AG04450 (cell line): Measurements from ENCODE around the gene ACO2. TPM values are rescaled to one million over a fixed set of nuclear protein-coding genes. Genes with fewer than 3 reads are reported as not detected.

ENCODE experiments used
- CTCF ChIA-PET: fragments of 300-600, 350-600 bp; formaldehyde crosslinking; extraction: SDS; loops from one replicate; lab custom pipeline; 2022; ENCODE audit warnings: antibody characterized with exemption, inconsistent platforms; lab: Charles Lee
- POLR2A ChIA-PET: fragments of 350-600 bp; formaldehyde crosslinking; extraction: SDS; loops from one replicate; lab custom pipeline; 2021; ENCODE audit warnings: antibody characterized with exemption, inconsistent platforms; lab: Yijun Ruan, JAX
- DNase-seq: peaks from one replicate; pipeline ENCODE4 v3.0.0-alpha.2; 2011; ENCODE audit warnings: low read depth, low spot score
- H3K27ac ChIP-seq: one replicate; pipeline ENCODE4 v1.5.1; 2012; ENCODE audit warnings: low read depth, low read length, control low read depth
- H3K27me3 ChIP-seq: one replicate; pipeline ENCODE4 v1.6.0; 2012; ENCODE audit warnings: low read length; ENCODE audit not compliant: control insufficient read depth, insufficient read depth
- H3K4me3 ChIP-seq: 2 replicates; pipeline ENCODE4 v1.5.1; 2011; ENCODE audit warnings: mild to moderate bottlenecking, low read depth, low read length, control low read depth
- H3K9me3 ChIP-seq: 2 replicates; pipeline ENCODE4 v1.5.1; 2012; ENCODE audit warnings: low read length; ENCODE audit not compliant: control insufficient read depth, insufficient read depth
- CTCF ChIP-seq: IDR thresholded peaks from 2 replicates; pipeline ENCODE4 v1.5.1; 2011; ENCODE audit warnings: low read depth, low read length, control low read depth, inconsistent platforms
- polyA minus RNA-seq: library from RNA; depleted of rRNA, polyadenylated mRNA; stranded (reverse); fragments of >200 nt; gene quantifications from 2 replicates; pipeline ENCODE4 v1.2.3, GENCODE V29; 2011; rRNA and poly(A)+ RNA removed
- polyA plus RNA-seq: library from polyadenylated mRNA; depleted of rRNA; stranded (reverse); fragments of >200 nt; gene quantifications from 2 replicates; pipeline ENCODE4 v1.2.3, GENCODE V29; 2011; rRNA removed

ACO2 gene
- 32.2 and 44.4 TPM in 2 replicates for polyA plus RNA-seq
- polyA minus RNA-seq: 34.1 and 49.3 TPM in 2 replicates

- Histone ChIP-seq H3K9me3 (no peaks in the 10 kb centered on the region; the same call in 1 of the 2 replicates), H3K27ac (peak within 1 kb of the TSS; percentile 86), H3K4me3 (peak within 1 kb of the TSS; percentile 98), H3K27me3 (no peaks in the 10 kb centered on the region)
- no peak for TF ChIP-seq CTCF
- peak; percentile 93 for DNase-seq
- ChIA-PET CTCF (interaction anchor here (0.5 to 3.0 kb wide), 3 partner anchors 49 to 66 kb away, joined by 3 to 15 read pairs (median 12); no protein-coding TSS in a partner anchor), POLR2A (interaction anchor here (0.5 to 2.6 kb wide), 21 partner anchors 9 to 612 kb away, joined by 3 to 24 read pairs (median 5); partner anchors contain the start of genes DESI1, PMM1, RANGAP1 and ST13)
Observed at GRCh38 chr22:41468381-41469217, at the start of gene ACO2, which contains the start of gene PHF5A. Gene ACO2, plus strand, starts transcription at chr22:41469117. Its CDS starts 30 bp downstream, at chr22:41469147. Gene PHF5A, minus strand, starts transcription at chr22:41468692. Its CDS starts 39 bp downstream, at chr22:41468653.

DNA sequence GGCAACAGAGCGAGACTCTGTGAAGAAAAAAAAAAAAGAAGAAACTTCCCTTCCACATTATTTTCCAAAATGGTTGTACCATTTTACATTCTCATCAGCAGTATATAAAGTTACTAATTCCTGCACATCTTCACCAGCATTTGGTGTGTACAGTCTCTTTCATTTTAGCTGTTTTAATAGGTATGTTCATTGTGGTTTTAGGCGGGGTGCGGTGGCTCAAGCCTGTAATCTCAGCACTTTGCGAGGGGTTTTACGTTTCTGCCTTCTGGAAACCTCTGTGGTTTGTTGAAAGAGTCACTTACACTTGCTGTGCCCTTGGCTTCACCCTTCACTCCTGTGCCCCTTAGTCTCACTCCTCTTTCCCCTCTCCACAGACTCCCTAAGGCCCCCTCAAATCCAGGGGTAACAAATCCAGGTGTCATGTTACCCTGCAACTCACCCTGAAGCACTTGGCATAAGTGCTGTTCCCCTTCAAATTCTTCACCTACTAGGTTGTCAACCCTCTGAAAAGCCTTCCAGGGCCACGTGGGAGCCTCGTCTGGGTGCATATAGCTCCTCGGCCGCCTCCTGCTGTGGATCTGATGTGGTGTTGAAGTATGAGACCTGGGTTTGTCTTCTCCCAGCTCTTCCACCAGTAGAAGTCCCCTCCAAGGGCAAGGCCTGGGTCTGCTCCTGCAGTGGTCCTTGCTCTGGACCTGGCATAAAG is 43.1 kb upstream of the ACO2 start:
- Histone ChIP-seq H3K27ac (no peak overlapping the region), H3K4me3 (no peak overlapping the region), H3K9me3 (no peaks in the 10 kb centered on the region), H3K27me3 (no peaks in the 10 kb centered on the region)
- no peak for TF ChIP-seq CTCF
- DNase-seq: no peak
- POLR2A ChIA-PET: no interaction called here
- CTCF ChIA-PET: interaction anchor here (0.6 to 1.9 kb wide), 2 partner anchors 23 to 92 kb away, joined by 5 read pairs; no protein-coding TSS in a partner anchor

DNA sequence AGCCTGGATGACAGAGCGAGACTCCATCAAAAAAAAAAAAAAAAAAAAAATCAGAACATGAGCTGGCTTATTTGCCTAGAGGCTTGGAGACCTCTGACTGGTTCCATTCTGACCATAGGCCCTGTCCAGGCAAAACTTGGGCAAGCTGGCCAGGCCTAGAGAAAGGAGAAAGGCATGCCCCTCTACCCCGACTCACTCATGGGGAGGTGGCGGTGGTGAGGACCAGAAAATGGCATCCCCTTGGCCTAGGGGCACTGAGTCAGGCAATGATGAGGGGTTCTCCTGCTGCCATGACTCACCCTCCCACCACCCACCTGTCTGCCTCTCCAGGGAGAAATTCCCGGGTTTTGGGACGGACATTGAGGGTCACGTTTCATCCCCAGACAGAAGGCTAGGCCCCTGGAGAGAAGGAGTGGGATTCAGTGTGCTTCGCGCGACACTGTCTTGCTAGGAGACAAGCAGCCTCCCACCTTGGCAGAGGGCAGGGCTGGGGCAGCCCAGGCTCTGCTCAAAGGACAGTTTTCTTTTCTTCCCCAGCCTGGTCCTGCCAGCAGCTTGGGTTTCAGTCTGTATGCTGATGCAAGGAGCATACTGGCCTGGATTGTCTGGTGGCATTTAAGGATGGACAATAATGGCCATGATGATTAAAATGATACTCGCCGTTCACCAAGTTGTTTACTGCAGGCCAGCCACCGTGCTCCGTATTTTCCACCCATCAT is 39.5 kb upstream of the ACO2 start:
- POLR2A ChIA-PET: interaction anchor here (0.7 to 2.1 kb wide), 2 partner anchors 17 to 62 kb away, joined by 4 to 10 read pairs; partner anchors contain the start of gene TOB2

GRCh38 chr22:41429951-41430332 is 39.0 kb upstream of the ACO2 start:
- no peak for DNase-seq
- no peak for TF ChIP-seq CTCF
- Histone ChIP-seq H3K27me3 (no peaks in the 10 kb centered on the region), H3K4me3 (no peak overlapping the region), H3K27ac (no peak overlapping the region), H3K9me3 (no peaks in the 10 kb centered on the region)
- CTCF ChIA-PET: interaction anchor here (1.1 to 1.4 kb wide), 2 partner anchors 88 to 95 kb away, joined by 4 to 5 read pairs; no protein-coding TSS in a partner anchor
- POLR2A ChIA-PET: no interaction called here

More for the DNA sequence above, 39.5 kb upstream of the ACO2 start:
- Histone ChIP-seq H3K27ac (peak overlapping the region; percentile 31), H3K27me3 (no peaks in the 10 kb centered on the region), H3K9me3 (no peaks in the 10 kb centered on the region), H3K4me3 (no peak overlapping the region)
- CTCF ChIA-PET: interaction anchor here (1.1 to 1.4 kb wide), 2 partner anchors 88 to 95 kb away, joined by 4 to 5 read pairs; no protein-coding TSS in a partner anchor
- no peak for TF ChIP-seq CTCF
- no peak for DNase-seq
